Measurements from ENCODE around the gene ARHGAP15.

- TF ChIP-seq CTCF (IDR thresholded peaks at IDR 0.05) (no peak), POLR2A (IDR thresholded peaks at IDR 0.05) (no peak)
Observed at GRCh38 chr2:143732076-143732475, 602.9 kb downstream of the ARHGAP15 start.

All from adrenal gland (tissue), 5 donors.